DND-41 (cell line): ENCODE data around the gene EMC10.
A peak's percentile ranks its signal among the peaks of the same experiment; 100 is the strongest.

ENCODE experiments used
- ATAC-seq: fragments of 200-7000 bp; cut with Tn5 transposase; 3 replicates; pipeline ENCODE4 v1.9.1; 2021; ENCODE audit warnings: low read depth; ENCODE audit not compliant: insufficient read depth
- DNase-seq: peaks from one replicate; pipeline ENCODE4 v3.0.0-alpha.2; 2020
- H2AFZ ChIP-seq: 2 replicates; pipeline ENCODE4 v1.6.0; 2012; ENCODE audit warnings: low read depth, low read length
- H3K27ac ChIP-seq: 2 replicates; pipeline ENCODE4 v1.5.1; 2012; ENCODE audit warnings: low read length, inconsistent platforms
- H3K27me3 ChIP-seq: fragments of 200-600 bp; sonication (generic); 2 replicates; pipeline ENCODE4 v1.6.0; 2012; ENCODE audit warnings: low read length, mild to moderate bottlenecking, inconsistent platforms; ENCODE audit not compliant: insufficient read depth, poor library complexity
- H3K36me3 ChIP-seq: 2 replicates; pipeline ENCODE4 v1.5.1; 2012; ENCODE audit warnings: low read length, inconsistent platforms; ENCODE audit not compliant: insufficient read depth
- H3K4me1 ChIP-seq: 2 replicates; pipeline ENCODE4 v1.5.1; 2012; ENCODE audit warnings: mild to moderate bottlenecking, low read length; ENCODE audit not compliant: insufficient read depth
- H3K4me2 ChIP-seq: 2 replicates; pipeline ENCODE4 v1.6.0; 2012; ENCODE audit warnings: mild to moderate bottlenecking, moderate library complexity, low read length, inconsistent platforms; ENCODE audit not compliant: insufficient read depth
- H3K4me3 ChIP-seq, 2 experiments: fragments of 200-600 bp in 1 of 2; shearing (Covaris generic) in 1 of 2; 2 replicates each; pipeline ENCODE4 v1.5.1; 2012 to 2016; ENCODE audit warnings: inconsistent platforms in 2 of 2, low read length in 2 of 2, mild to moderate bottlenecking in 2 of 2, low read depth in 1 of 2, moderate library complexity in 1 of 2
- H3K79me2 ChIP-seq: 2 replicates; pipeline ENCODE4 v1.6.0; 2012; ENCODE audit warnings: low read length, inconsistent platforms; ENCODE audit not compliant: insufficient read depth
- H3K9ac ChIP-seq: 2 replicates; pipeline ENCODE4 v1.6.0; 2012; ENCODE audit warnings: low read depth, mild to moderate bottlenecking, inconsistent platforms, low read length, moderate library complexity
- H3K9me3 ChIP-seq: 2 replicates; pipeline ENCODE4 v1.5.1; 2012; ENCODE audit warnings: low read length, moderate library complexity, mild to moderate bottlenecking, inconsistent platforms; ENCODE audit not compliant: insufficient read depth, severe bottlenecking
- H4K20me1 ChIP-seq: 2 replicates; pipeline ENCODE4 v1.6.0; 2012; ENCODE audit warnings: low read length; ENCODE audit not compliant: insufficient read depth
- EZH2 ChIP-seq: IDR thresholded peaks from 3 replicates; pipeline ENCODE4 v1.6.1; 2012; ENCODE audit warnings: borderline replicate concordance, low read depth, mild to moderate bottlenecking, moderate library complexity, low read length, inconsistent platforms; ENCODE audit not compliant: severe bottlenecking
- TF ChIP-seq, protein P1 (sequence below): IDR thresholded peaks from 2 replicates; pipeline ENCODE4 v1.5.1; 2012; ENCODE audit warnings: borderline replicate concordance, low read length, moderate library complexity, mild to moderate bottlenecking; ENCODE audit not compliant: poor library complexity, severe bottlenecking; ENCODE audit errors: extremely low read depth

Gene EMC10

DNA sequence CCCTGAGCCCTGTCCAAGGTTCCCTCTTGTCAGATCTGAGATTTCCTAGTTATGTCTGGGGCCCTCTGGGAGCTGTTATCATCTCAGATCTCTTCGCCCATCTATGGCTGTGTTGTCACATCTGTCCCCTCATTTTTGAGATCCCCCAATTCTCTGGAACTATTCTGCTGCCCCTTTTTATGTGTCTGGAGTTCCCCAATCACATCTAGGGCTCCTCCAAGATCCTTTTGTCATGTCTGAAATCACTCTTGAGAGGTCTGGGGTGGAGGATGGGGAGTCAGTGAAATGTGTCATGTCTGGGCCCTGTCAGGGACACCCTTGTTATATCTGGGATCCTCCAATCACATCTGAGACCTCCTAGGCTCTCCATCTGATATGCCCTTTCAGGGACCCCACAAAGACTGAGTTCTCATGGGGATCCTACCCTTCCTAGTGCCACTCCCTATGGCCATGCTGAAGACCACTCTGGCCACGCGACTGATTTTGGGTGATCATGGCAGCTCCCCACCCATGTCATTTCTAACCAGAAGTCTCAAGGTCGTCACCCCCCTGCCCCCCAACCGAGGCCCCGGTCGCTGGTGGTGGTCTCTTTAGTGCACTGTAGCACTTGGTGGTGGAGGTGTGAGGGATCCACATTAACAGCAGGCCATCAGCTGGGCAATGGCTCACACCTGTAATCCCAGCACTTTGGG is 47.4 kb upstream of the EMC10 start:
- Histone ChIP-seq H4K20me1 (no peaks in the 10 kb centered on the region), H3K4me3 (no peak overlapping the region), H3K27me3 (no peaks in the 10 kb centered on the region), H3K36me3 (no peaks in the 10 kb centered on the region), H3K9me3 (no peaks in the 10 kb centered on the region), H3K27ac (no peak overlapping the region), H2AFZ (no peak overlapping the region), H3K4me1 (peaks cover 15% of the 10 kb centered on the region), H3K9ac (no peak overlapping the region), H3K4me2 (no peak overlapping the region), H3K79me2 (no peaks in the 10 kb centered on the region)
- TF ChIP-seq EZH2, result no peak
- TF ChIP-seq, protein P1, sequence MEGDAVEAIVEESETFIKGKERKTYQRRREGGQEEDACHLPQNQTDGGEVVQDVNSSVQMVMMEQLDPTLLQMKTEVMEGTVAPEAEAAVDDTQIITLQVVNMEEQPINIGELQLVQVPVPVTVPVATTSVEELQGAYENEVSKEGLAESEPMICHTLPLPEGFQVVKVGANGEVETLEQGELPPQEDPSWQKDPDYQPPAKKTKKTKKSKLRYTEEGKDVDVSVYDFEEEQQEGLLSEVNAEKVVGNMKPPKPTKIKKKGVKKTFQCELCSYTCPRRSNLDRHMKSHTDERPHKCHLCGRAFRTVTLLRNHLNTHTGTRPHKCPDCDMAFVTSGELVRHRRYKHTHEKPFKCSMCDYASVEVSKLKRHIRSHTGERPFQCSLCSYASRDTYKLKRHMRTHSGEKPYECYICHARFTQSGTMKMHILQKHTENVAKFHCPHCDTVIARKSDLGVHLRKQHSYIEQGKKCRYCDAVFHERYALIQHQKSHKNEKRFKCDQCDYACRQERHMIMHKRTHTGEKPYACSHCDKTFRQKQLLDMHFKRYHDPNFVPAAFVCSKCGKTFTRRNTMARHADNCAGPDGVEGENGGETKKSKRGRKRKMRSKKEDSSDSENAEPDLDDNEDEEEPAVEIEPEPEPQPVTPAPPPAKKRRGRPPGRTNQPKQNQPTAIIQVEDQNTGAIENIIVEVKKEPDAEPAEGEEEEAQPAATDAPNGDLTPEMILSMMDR, result no peak
- ATAC-seq (no peak), DNase-seq (no peak)

DNA sequence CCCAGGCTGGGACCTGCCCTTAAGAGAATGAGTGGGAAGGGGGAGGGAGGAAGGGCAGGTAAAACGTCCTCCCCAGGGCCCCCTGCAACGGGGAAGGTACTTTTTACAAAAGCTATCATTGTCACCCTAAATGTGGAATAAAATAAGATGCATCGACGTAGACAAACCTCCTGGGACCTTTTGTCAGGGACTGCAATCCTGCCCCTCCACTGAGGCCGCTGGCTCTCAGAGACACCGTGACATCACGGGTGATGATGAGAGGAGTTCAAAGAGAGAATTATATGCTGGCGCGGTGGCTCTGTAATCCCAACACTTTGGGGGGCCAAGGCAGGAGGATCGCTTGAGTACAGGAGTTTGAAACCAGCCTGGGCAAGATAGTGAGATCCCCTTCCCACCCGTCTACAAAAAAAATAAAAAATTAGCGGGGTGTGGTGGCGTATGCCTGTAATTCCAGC is 45.4 kb upstream of the EMC10 start:
- H2AFZ ChIP-seq, result peak overlapping the region; percentile 73; the same call in 1 of the 2 replicates
- peaks cover 15% of the 10 kb centered on the region for H3K4me1 ChIP-seq
- ATAC-seq (no peak), DNase-seq (no peak)
- H3K36me3 ChIP-seq, result no peaks in the 10 kb centered on the region
- no peaks in the 10 kb centered on the region for H4K20me1 ChIP-seq
- peak overlapping the region; percentile 45 for H3K9ac ChIP-seq
- H3K4me2 ChIP-seq, result peak overlapping the region; percentile 88
- no peaks in the 10 kb centered on the region for H3K27me3 ChIP-seq
- TF ChIP-seq, protein P1, result no peak
- TF ChIP-seq EZH2, result no peak
- no peaks in the 10 kb centered on the region for H3K79me2 ChIP-seq
- H3K9me3 ChIP-seq, result no peaks in the 10 kb centered on the region
- H3K4me3 ChIP-seq, result peak overlapping the region in 1 of 2 experiments; percentile 76; a peak in 1 of 4 replicates
- no peak overlapping the region for H3K27ac ChIP-seq

DNA sequence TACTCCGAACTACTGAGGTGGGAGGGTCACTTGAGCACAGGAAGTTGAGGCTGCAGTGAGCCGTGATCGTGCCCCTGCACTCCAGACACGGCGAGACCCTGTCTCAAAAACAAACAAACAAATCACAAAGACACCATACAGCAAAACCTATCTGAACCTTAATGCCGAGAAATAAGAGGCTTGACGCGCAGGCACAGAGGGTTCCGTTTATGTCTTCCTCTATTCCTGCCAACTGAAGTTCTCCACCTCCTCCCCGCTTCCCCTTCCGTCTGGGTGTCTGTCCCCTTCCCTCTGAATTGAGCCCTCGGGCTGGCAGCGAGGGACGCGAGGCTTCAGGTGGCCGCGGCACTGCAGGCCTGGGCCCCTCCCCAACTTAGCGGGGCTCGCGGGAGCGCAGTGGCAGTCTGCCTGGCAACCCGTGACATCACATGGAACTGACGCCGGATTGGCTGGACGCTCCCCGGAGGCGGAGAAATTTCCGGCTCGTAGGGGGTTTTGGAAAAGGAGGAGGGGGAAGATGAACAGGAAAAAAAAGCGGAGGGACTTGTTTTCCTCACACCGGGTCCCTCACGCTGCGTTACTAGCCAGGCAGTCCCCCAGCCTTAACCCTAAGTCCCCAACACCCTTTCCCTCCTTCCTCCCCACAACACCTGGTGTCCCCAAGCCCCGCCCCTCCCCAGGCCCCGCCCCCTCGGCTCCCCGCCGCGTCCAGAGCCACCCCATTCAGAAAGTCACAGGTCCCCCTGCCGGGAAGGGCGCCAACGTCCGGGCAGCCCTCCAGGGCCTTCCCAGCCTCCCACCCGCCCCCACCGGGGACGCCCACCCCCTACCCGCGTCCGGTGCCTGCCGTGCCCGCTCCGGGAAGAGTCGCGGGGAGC is 44.7 kb upstream of the EMC10 start:
- peak overlapping the region; percentile 73 for H2AFZ ChIP-seq
- no peaks in the 10 kb centered on the region for H3K9me3 ChIP-seq
- no peaks in the 10 kb centered on the region for H4K20me1 ChIP-seq
- H3K27me3 ChIP-seq, result no peaks in the 10 kb centered on the region
- H3K36me3 ChIP-seq, result no peaks in the 10 kb centered on the region
- H3K9ac ChIP-seq, result peak overlapping the region; percentile 45
- DNase-seq (peak; percentile 84), ATAC-seq (peak; percentile 99)
- H3K4me3 ChIP-seq, result peak overlapping the region; percentile 12 to 76; a peak in 3 of 4 replicates
- TF ChIP-seq EZH2, result no peak
- TF ChIP-seq, protein P1, result no peak
- peak overlapping the region; percentile 88 for H3K4me2 ChIP-seq
- peaks cover 15% of the 10 kb centered on the region for H3K4me1 ChIP-seq
- peak overlapping the region; percentile 3; the same call in 1 of the 2 replicates for H3K27ac ChIP-seq
- no peaks in the 10 kb centered on the region for H3K79me2 ChIP-seq
